H1 (cell line): ENCODE data around the gene FAM98A. TPM values are rescaled to one million over a fixed set of nuclear protein-coding genes. Genes with fewer than 3 reads are reported as not detected.

Source experiments
- CTCF ChIA-PET: fragments of 300-600 bp; sonication (Branson Sonifier 250); formaldehyde crosslinking; loops from one replicate; lab custom pipeline; 2021; ENCODE audit not compliant: partially characterized antibody; lab: Charles Lee
- POLR2A ChIA-PET: fragments of 300-600 bp; sonication (Branson Sonifier 250); formaldehyde crosslinking; loops from one replicate; lab custom pipeline; 2021; ENCODE audit warnings: inconsistent platforms; ENCODE audit not compliant: partially characterized antibody; lab: Charles Lee
- DNase-seq, 2 experiments: peaks; one replicate each; pipeline versions ENCODE4 v3.0.0 to v3.0.0-alpha.2; 2010 to 2022; ENCODE audit warnings: low spot score in 2 of 2, low read depth in 1 of 2, mixed read lengths in 1 of 2
- FAIRE-seq: peaks from 2 replicates; lab custom pipeline; 2011; peaks lifted over from hg19 to GRCh38; lab: Jason Lieb, UNC
- H2AFZ ChIP-seq: 2 replicates; pipeline ENCODE4 v1.8.1; 2012; ENCODE audit warnings: low read length, inconsistent platforms
- H2AK5ac ChIP-seq: 2 replicates; pipeline ENCODE4 v1.6.1; 2013; ENCODE audit warnings: low read depth, low read length
- H2BK120ac ChIP-seq: replicated peaks from 2 replicates; pipeline ENCODE3; 2013; ENCODE audit warnings: low read depth, low read length, inconsistent platforms
- H2BK12ac ChIP-seq: 2 replicates; pipeline ENCODE4 v1.6.1; 2013; ENCODE audit warnings: low read depth, low read length
- H2BK15ac ChIP-seq: 2 replicates; pipeline ENCODE4 v1.6.1; 2013; ENCODE audit warnings: low read length
- H2BK20ac ChIP-seq: 2 replicates; pipeline ENCODE4 v1.6.1; 2013; ENCODE audit warnings: low read length
- H2BK5ac ChIP-seq: 2 replicates; pipeline ENCODE4 v1.6.1; 2013; ENCODE audit warnings: low read depth, low read length
- H3K14ac ChIP-seq: 2 replicates; pipeline ENCODE4 v1.6.1; 2013; ENCODE audit warnings: inconsistent platforms; ENCODE audit not compliant: insufficient read length
- H3K18ac ChIP-seq: 2 replicates; pipeline ENCODE4 v1.6.1; 2013; ENCODE audit warnings: low read length; ENCODE audit errors: extremely low read depth
- H3K23ac ChIP-seq: 2 replicates; pipeline ENCODE4 v1.6.1; 2013; ENCODE audit warnings: inconsistent platforms; ENCODE audit not compliant: insufficient read length
- H3K23me2 ChIP-seq: 2 replicates; pipeline ENCODE4 v1.6.1; 2013; ENCODE audit warnings: low read depth, low read length
- H3K27ac ChIP-seq: 2 replicates; pipeline ENCODE4 v1.6.1; 2011; ENCODE audit warnings: low read depth, low read length, inconsistent platforms
- H3K27me3 ChIP-seq, 4 experiments: replicated peaks in 1 of 4; 1 replicate in 1 of 4; 2 replicates in 3 of 4; pipeline versions ENCODE4 v1.6.1 to v1.8.1; 2011 to 2013; ENCODE audit warnings: low read length in 3 of 4, mild to moderate bottlenecking in 3 of 4, inconsistent platforms in 2 of 4, mixed read lengths in 2 of 4, moderate library complexity in 1 of 4; ENCODE audit not compliant: control insufficient read depth in 3 of 4, insufficient read depth in 3 of 4; ENCODE audit errors: extremely low read depth in 1 of 4
- H3K36me3 ChIP-seq, 4 experiments: 2 replicates each; pipeline versions ENCODE4 v1.6.1 to v1.8.1; 2011 to 2013; ENCODE audit warnings: mild to moderate bottlenecking in 4 of 4, low read length in 3 of 4, moderate library complexity in 2 of 4, control low read depth in 1 of 4, inconsistent platforms in 1 of 4; ENCODE audit not compliant: insufficient read depth in 4 of 4, control insufficient read depth in 2 of 4
- H3K4ac ChIP-seq: replicated peaks from 2 replicates; pipeline ENCODE3; 2013; ENCODE audit warnings: low read length, low read depth, mixed read lengths, inconsistent platforms; ENCODE audit not compliant: insufficient read length
- H3K4me1 ChIP-seq, 4 experiments: replicated peaks in 1 of 4; 1 replicate in 1 of 4; 2 replicates in 3 of 4; pipeline versions ENCODE4 v1.6.1 to v1.8.1; 2011 to 2013; ENCODE audit warnings: low read length in 3 of 4, inconsistent platforms in 2 of 4, mixed read lengths in 1 of 4; ENCODE audit not compliant: insufficient read depth in 4 of 4, control insufficient read depth in 3 of 4
- H3K4me2 ChIP-seq, 2 experiments: 2 replicates each; pipeline versions ENCODE4 v1.6.1 to v1.8.1; 2011 to 2013; ENCODE audit warnings: low read depth in 2 of 2, low read length in 2 of 2, control low read depth in 1 of 2, inconsistent platforms in 1 of 2, mild to moderate bottlenecking in 1 of 2; ENCODE audit not compliant: insufficient read depth in 1 of 2
- H3K4me3 ChIP-seq, 4 experiments: fragments of 200-600, 300-600 bp in 1 of 4; sonication (generic), shearing (Covaris generic), sonication (Bioruptor Twin) in 1 of 4; 2 replicates each; pipeline versions ENCODE4 v1.5.1 to v1.8.1; 2011 to 2016; ENCODE audit warnings: low read length in 4 of 4, low read depth in 3 of 4, control low read depth in 2 of 4, inconsistent platforms in 2 of 4, mild to moderate bottlenecking in 2 of 4, mixed read lengths in 1 of 4, moderate library complexity in 1 of 4; ENCODE audit not compliant: insufficient read depth in 2 of 4; ENCODE audit errors: extremely low read depth in 1 of 4
- H3K56ac ChIP-seq: replicated peaks from 2 replicates; pipeline ENCODE3; 2013; ENCODE audit warnings: low read depth, mild to moderate bottlenecking, mixed read lengths, low read length, inconsistent platforms; ENCODE audit not compliant: insufficient read length
- H3K79me1 ChIP-seq: 2 replicates; pipeline ENCODE4 v1.6.1; 2013; ENCODE audit warnings: low read depth, low read length, control low read depth
- H3K79me2 ChIP-seq, 2 experiments: 2 replicates each; pipeline versions ENCODE4 v1.6.1 to v1.8.1; 2012 to 2013; ENCODE audit warnings: low read length in 2 of 2, mild to moderate bottlenecking in 2 of 2, inconsistent platforms in 1 of 2; ENCODE audit not compliant: insufficient read depth in 2 of 2, control insufficient read depth in 1 of 2
- H3K9ac ChIP-seq, 4 experiments: replicated peaks in 1 of 4; 1 replicate in 1 of 4; 2 replicates in 3 of 4; pipeline versions ENCODE4 v1.6.1 to v1.8.1; 2011 to 2013; ENCODE audit warnings: low read depth in 3 of 4, low read length in 3 of 4, control low read depth in 2 of 4, mild to moderate bottlenecking in 2 of 4, moderate library complexity in 2 of 4, inconsistent platforms in 1 of 4; ENCODE audit errors: extremely low read depth in 1 of 4
- H3K9me3 ChIP-seq, 2 experiments: 2 replicates each; pipeline versions ENCODE4 v1.6.1 to v1.8.1; 2012 to 2013; ENCODE audit warnings: mild to moderate bottlenecking in 2 of 2, moderate library complexity in 2 of 2, control low read depth in 1 of 2, inconsistent platforms in 1 of 2, low read depth in 1 of 2, low read length in 1 of 2, mixed read lengths in 1 of 2; ENCODE audit not compliant: insufficient read depth in 2 of 2
- H4K20me1 ChIP-seq, 2 experiments: replicated peaks in 1 of 2; 2 replicates each; pipeline versions ENCODE3 to v1.8.1; 2011 to 2013; ENCODE audit warnings: inconsistent platforms in 2 of 2, low read length in 2 of 2, mild to moderate bottlenecking in 1 of 2; ENCODE audit not compliant: insufficient read depth in 2 of 2, control insufficient read depth in 1 of 2
- H4K5ac ChIP-seq: 2 replicates; pipeline ENCODE4 v1.6.1; 2013; ENCODE audit warnings: low read length, low read depth, mixed read lengths, inconsistent platforms; ENCODE audit not compliant: insufficient read length
- H4K8ac ChIP-seq: 2 replicates; pipeline ENCODE4 v1.8.0; 2013; ENCODE audit warnings: mild to moderate bottlenecking, moderate library complexity, low read length, inconsistent platforms; ENCODE audit not compliant: insufficient read depth; ENCODE audit errors: extremely low read depth
- H4K91ac ChIP-seq: replicated peaks from 2 replicates; pipeline ENCODE3; 2013; ENCODE audit warnings: low read length, mixed read lengths, inconsistent platforms; ENCODE audit not compliant: insufficient read length
- BACH1 ChIP-seq: IDR thresholded peaks from 2 replicates; pipeline ENCODE4 v1.6.1; 2012; ENCODE audit warnings: low read length, improper control_type of control experiment
- FOSL1 ChIP-seq: IDR thresholded peaks from 2 replicates; pipeline ENCODE4 v1.6.1; 2011; ENCODE audit warnings: mild to moderate bottlenecking, low read depth, low read length, moderate library complexity; ENCODE audit not compliant: insufficient read depth
- GTF2F1 ChIP-seq: IDR thresholded peaks from 2 replicates; pipeline ENCODE4 v1.6.1; 2012; ENCODE audit warnings: low read depth, low read length, improper control_type of control experiment, borderline replicate concordance
- SAP30 ChIP-seq: fragments of 300-600 bp; sonication (generic); IDR thresholded peaks from 2 replicates; pipeline ENCODE4 v1.7.1; 2012; ENCODE audit warnings: low read length, moderate library complexity, mild to moderate bottlenecking, inconsistent platforms; ENCODE audit not compliant: insufficient read depth, insufficient replicate concordance
- SIX5 ChIP-seq: IDR thresholded peaks from 2 replicates; pipeline ENCODE4 v1.6.1; 2011; ENCODE audit warnings: mild to moderate bottlenecking, low read depth, low read length
- TBP ChIP-seq: IDR thresholded peaks from 2 replicates; pipeline ENCODE4 v1.6.1; 2011; ENCODE audit warnings: low read depth, low read length, improper control_type of control experiment
- WGBS, 2 experiments: shearing (Covaris generic) in 1 of 2; methylation state at CpG; one replicate each; pipeline versions ENCODE4 v1.1.6 to v1.1.7; 2013 to 2015; ENCODE audit warnings: low lambda C conversion rate in 2 of 2, mixed read lengths in 2 of 2, inconsistent platforms in 1 of 2, low coverage in 1 of 2, missing lambda C conversion rate in 1 of 2; ENCODE audit not compliant: insufficient replicate concordance in 2 of 2, insufficient coverage in 1 of 2, insufficient read length in 1 of 2; ENCODE audit errors: extremely low coverage in 1 of 2, missing lambda C conversion rate in 1 of 2; 5-methylcytosine and 5-hydroxymethylcytosine counted together
- polyA plus RNA-seq, 7 experiments: library from polyadenylated mRNA; depleted of rRNA in 3 of 7; stranded (reverse) in 5 of 7; unstranded in 2 of 7; fragments of >200 nt in 5 of 7; fragments of 200-250 nt in 2 of 7; gene quantifications; 1 replicate in 5 of 7; 2 replicates in 1 of 7; 4 replicates in 1 of 7; pipeline versions ENCODE4 v1.2.1 to v1.2.3, GENCODE V29; 2011 to 2013; ENCODE audit warnings: missing spikeins in 2 of 7, mixed read lengths in 2 of 7
- total RNA-seq: library from RNA; stranded (reverse); fragmentation: NEBNext Ultra II Directional; extraction: Animal tissue kit (Norgen Biotek cat#: 25700); gene quantifications from 2 replicates; pipeline ENCODE4 v1.2.1, GENCODE V29; 2021

FAM98A gene
- total and polyA plus RNA-seq, 2 of the 8 experiments (the other 6 are each of a cell fraction or from before 2014, with no cell fraction given): 53.2 to 103 TPM

GRCh38 chr2:33632831-33633230 is 33.7 kb upstream of the FAM98A start:
- Histone ChIP-seq H4K91ac (no peak overlapping the region), H3K4me2 (no peak overlapping the region), H3K14ac (no peak overlapping the region), H3K79me2 (no peaks in the 10 kb centered on the region), H3K9ac (no peak overlapping the region), H2AFZ (no peak overlapping the region), H3K27ac (no peak overlapping the region), H3K56ac (no peak overlapping the region), H3K4me1 (peaks cover 0 to 3% (median 1%) of the 10 kb centered on the region in 4 experiments; a peak in 1 of 7 replicates), H4K20me1 (no peaks in the 10 kb centered on the region), H2BK5ac (no peak overlapping the region), H3K4me3 (no peak overlapping the region), H3K23ac (no peak overlapping the region), H2BK15ac (no peak overlapping the region), H3K79me1 (no peaks in the 10 kb centered on the region), H2BK20ac (no peak overlapping the region), H3K27me3 (no peaks in the 10 kb centered on the region), H3K9me3 (no peaks in the 10 kb centered on the region), H4K5ac (no peak overlapping the region), H3K36me3 (peaks cover 0 to 3% (median 0%) of the 10 kb centered on the region in 4 experiments; a peak in 1 of 8 replicates), H3K23me2 (no peaks in the 10 kb centered on the region), H3K18ac (no peak overlapping the region), H3K4ac (no peak overlapping the region), H4K8ac (no peak overlapping the region), H2AK5ac (no peak overlapping the region), H2BK12ac (no peak overlapping the region), H2BK120ac (no peak overlapping the region)
- ChIA-PET POLR2A (no interaction called here), CTCF (interaction anchor here (0.6 kb wide), 1 partner anchor 41 kb away, joined by 3 read pairs; no protein-coding TSS in a partner anchor)
- no peak for TF ChIP-seq SIX5
- no peak for TF ChIP-seq BACH1
- TF ChIP-seq FOSL1: no peak
- no peak for TF ChIP-seq TBP
- no peak for TF ChIP-seq SAP30
- no peak for TF ChIP-seq GTF2F1
- 100% methylated on average over 2 of the region's 2 CpGs; no CpG with 5 or more reads in 1 of the 2 experiments for WGBS, 2 experiments
- no peak for DNase-seq
- no peak for FAIRE-seq
